Measurements from ENCODE around the gene FHOD3.

- no peak for TF ChIP-seq BCL11A (IDR thresholded peaks at IDR 0.05; ENCODE audit: low read depth in 2 of 2, low read length in 2 of 2)
- TF ChIP-seq, protein P1, sequence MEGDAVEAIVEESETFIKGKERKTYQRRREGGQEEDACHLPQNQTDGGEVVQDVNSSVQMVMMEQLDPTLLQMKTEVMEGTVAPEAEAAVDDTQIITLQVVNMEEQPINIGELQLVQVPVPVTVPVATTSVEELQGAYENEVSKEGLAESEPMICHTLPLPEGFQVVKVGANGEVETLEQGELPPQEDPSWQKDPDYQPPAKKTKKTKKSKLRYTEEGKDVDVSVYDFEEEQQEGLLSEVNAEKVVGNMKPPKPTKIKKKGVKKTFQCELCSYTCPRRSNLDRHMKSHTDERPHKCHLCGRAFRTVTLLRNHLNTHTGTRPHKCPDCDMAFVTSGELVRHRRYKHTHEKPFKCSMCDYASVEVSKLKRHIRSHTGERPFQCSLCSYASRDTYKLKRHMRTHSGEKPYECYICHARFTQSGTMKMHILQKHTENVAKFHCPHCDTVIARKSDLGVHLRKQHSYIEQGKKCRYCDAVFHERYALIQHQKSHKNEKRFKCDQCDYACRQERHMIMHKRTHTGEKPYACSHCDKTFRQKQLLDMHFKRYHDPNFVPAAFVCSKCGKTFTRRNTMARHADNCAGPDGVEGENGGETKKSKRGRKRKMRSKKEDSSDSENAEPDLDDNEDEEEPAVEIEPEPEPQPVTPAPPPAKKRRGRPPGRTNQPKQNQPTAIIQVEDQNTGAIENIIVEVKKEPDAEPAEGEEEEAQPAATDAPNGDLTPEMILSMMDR (IDR thresholded peaks at IDR 0.05; ENCODE audit: control extremely low read depth in 1 of 3, insufficient read depth in 1 of 3, low read depth in 1 of 3, low read length in 3 of 3): no peak
- no peak for TF ChIP-seq FOSL1 (IDR thresholded peaks at IDR 0.05; ENCODE audit: insufficient read depth, low read depth, low read length)
- TF ChIP-seq CHD1 (IDR thresholded peaks at IDR 0.05; ENCODE audit: low read depth, low read length): no peak
- no peak for TF ChIP-seq CHD2 (IDR thresholded peaks at IDR 0.05; ENCODE audit: low read length)
- no peak for TF ChIP-seq EP300 (IDR thresholded peaks at IDR 0.05; ENCODE audit: borderline replicate concordance in 1 of 2, low read depth in 2 of 2, low read length in 2 of 2)
- TF ChIP-seq HDAC6 (IDR thresholded peaks at IDR 0.05; ENCODE audit: low read depth, low read length): no peak
Measured at GRCh38 chr18:36826556-36826955, 529.0 kb downstream of the FHOD3 start.
